MCF 10A (cell line): ENCODE results near the gene ANKRD13D. TPM values are rescaled to one million over a fixed set of nuclear protein-coding genes. Genes with fewer than 3 reads are reported as not detected.

ENCODE experiments used
- BruUV-seq: library from RNA; stranded (reverse); fragments of 400-500 nt; replicated peaks from 2 replicates; lab custom pipeline; 2021; lab: Mats Ljungman, UMichigan
- CTCF ChIA-PET: fragments of 300-600 bp; sonication (Branson Sonifier 250); formaldehyde crosslinking; extraction: SDS; loops from one replicate; lab custom pipeline; 2021; ENCODE audit warnings: antibody characterized with exemption, inconsistent platforms; lab: Yijun Ruan, JAX
- POLR2A ChIA-PET: fragments of 300-600, 350-650 bp; sonication (Branson Sonifier 250); formaldehyde crosslinking; extraction: SDS; loops from one replicate; lab custom pipeline; 2020; ENCODE audit warnings: antibody characterized with exemption, inconsistent platforms; lab: Yijun Ruan, JAX
- DNase-seq: peaks from one replicate; pipeline ENCODE4 v3.0.0-alpha.2; 2018; ENCODE audit not compliant: unreplicated experiment
- H3K27ac Mint-ChIP-seq: one replicate; pipeline ENCODE4 v1.8.0; 2022; ENCODE audit warnings: mild to moderate bottlenecking, low read depth, mixed read lengths; ENCODE audit not compliant: unreplicated experiment
- H3K27me3 Mint-ChIP-seq: one replicate; pipeline ENCODE4 v1.8.0; 2022; ENCODE audit warnings: mixed read lengths; ENCODE audit not compliant: insufficient read depth, unreplicated experiment
- H3K36me3 Mint-ChIP-seq: one replicate; pipeline ENCODE4 v1.8.0; 2022; ENCODE audit warnings: mild to moderate bottlenecking, moderate library complexity, mixed read lengths; ENCODE audit not compliant: insufficient read depth, unreplicated experiment
- H3K4me1 Mint-ChIP-seq: one replicate; pipeline ENCODE4 v1.8.0; 2022; ENCODE audit warnings: mixed read lengths; ENCODE audit not compliant: insufficient read depth, unreplicated experiment
- H3K4me3 Mint-ChIP-seq: one replicate; pipeline ENCODE4 v1.8.0; 2022; ENCODE audit warnings: mild to moderate bottlenecking, moderate library complexity, mixed read lengths; ENCODE audit not compliant: unreplicated experiment
- H3K9me3 Mint-ChIP-seq: one replicate; pipeline ENCODE4 v1.8.0; 2022; ENCODE audit warnings: mixed read lengths; ENCODE audit not compliant: unreplicated experiment
- CTCF ChIP-seq: fragments of 200-600 bp; IDR thresholded peaks from one replicate; pipeline ENCODE4 v1.8.0; 2022; ENCODE audit warnings: antibody characterized with exemption, mild to moderate bottlenecking; ENCODE audit not compliant: unreplicated experiment
- intact Hi-C: fragments of 100-400 bp; cut with micrococcal nuclease; formaldehyde crosslinking; loops from 2 replicates; pipeline ENCODE4 v1.14.1; 2022
- total RNA-seq: library from RNA; stranded (reverse); gene quantifications from 2 replicates; pipeline ENCODE4 v1.2.3, GENCODE V29; 2022

The ANKRD13D gene
- total RNA-seq, 1 experiment from 2014 or later = 39.7 TPM

DNA sequence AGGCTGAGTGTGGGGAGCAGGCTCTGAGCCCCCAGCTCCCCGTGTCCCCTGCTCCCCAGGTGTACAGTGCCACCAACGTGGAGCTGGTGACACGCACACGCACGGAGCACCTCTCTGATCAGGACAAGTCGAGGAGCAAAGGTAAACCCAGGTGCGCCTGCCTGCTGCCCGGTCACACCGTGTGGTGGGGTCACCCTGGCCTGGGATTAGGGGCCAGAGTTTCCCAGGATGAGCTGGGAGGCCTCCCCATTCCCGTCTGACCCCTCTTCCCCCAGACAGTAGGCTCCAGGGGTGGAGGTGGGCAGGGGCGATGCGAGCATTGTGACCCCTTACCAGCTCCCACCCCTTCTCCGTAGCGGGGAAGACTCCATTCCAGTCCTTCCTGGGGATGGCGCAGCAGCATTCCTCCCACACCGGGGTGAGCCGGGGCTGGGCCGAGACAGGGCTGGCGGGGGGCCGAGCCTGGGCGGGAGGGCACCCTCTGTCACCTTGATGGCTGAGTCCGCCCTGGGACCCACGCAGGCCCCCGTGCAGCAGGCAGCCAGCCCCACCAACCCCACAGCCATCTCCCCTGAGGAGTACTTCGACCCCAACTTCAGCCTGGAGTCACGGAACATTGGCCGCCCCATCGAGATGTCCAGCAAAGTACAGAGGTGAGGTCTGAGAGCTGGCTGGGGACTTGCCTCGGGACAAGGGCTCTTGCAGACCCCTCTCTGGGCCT is 10.5 kb downstream of the ANKRD13D start:
- TF ChIP-seq CTCF = no peak
- ChIA-PET CTCF (interaction anchor here (1.4 to 2.3 kb wide), 2 partner anchors 18 to 37 kb away, joined by 7 to 8 read pairs; no protein-coding TSS in a partner anchor), POLR2A (no interaction called here)
- intact Hi-C loops = no loop called here
- Mint-ChIP-seq H3K27me3 (no peaks in the 10 kb centered on the region), H3K4me3 (no peak overlapping the region), H3K36me3 (peaks cover 43% of the 10 kb centered on the region), H3K27ac (no peak overlapping the region), H3K4me1 (peaks cover 8% of the 10 kb centered on the region), H3K9me3 (peaks cover 14% of the 10 kb centered on the region)
- DNase-seq = no peak
- BruUV-seq = no TSS peak

- H3K4me3 Mint-ChIP-seq = no peak overlapping the region
- DNase-seq = no peak
- no peaks in the 10 kb centered on the region for H3K27me3 Mint-ChIP-seq
- peaks cover 11% of the 10 kb centered on the region for H3K4me1 Mint-ChIP-seq
- intact Hi-C loops = no loop called here
- peaks cover 38% of the 10 kb centered on the region for H3K36me3 Mint-ChIP-seq
- no peak overlapping the region for H3K27ac Mint-ChIP-seq
- H3K9me3 Mint-ChIP-seq = peaks cover 14% of the 10 kb centered on the region
- POLR2A ChIA-PET = interaction anchor here (0.7 to 5.7 kb wide), 2 partner anchors 9 to 16 kb away, joined by 3 to 107 read pairs; no protein-coding TSS in a partner anchor
- BruUV-seq = no TSS peak
- CTCF ChIA-PET = interaction anchor here (2.3 kb wide), 1 partner anchor 17 kb away, joined by 8 read pairs; no protein-coding TSS in a partner anchor
- TF ChIP-seq CTCF = no peak
Measured at GRCh38 chr11:67300256-67300755, 11.2 kb downstream of the ANKRD13D start.

- Mint-ChIP-seq H3K36me3 (peaks cover 41% of the 10 kb centered on the region), H3K4me1 (peaks cover 11% of the 10 kb centered on the region), H3K27me3 (no peaks in the 10 kb centered on the region), H3K9me3 (peaks cover 13% of the 10 kb centered on the region), H3K27ac (no peak overlapping the region), H3K4me3 (no peak overlapping the region)
- no peak for DNase-seq
- intact Hi-C loops = no loop called here
- ChIA-PET POLR2A (interaction anchor here (0.7 to 5.7 kb wide), 2 partner anchors 10 to 15 kb away, joined by 3 to 107 read pairs; no protein-coding TSS in a partner anchor), CTCF (interaction anchor here (2.3 kb wide), 1 partner anchor 17 kb away, joined by 8 read pairs; no protein-coding TSS in a partner anchor)
- BruUV-seq = no TSS peak
- no peak for TF ChIP-seq CTCF
Measured at GRCh38 chr11:67300756-67301312, 11.7 kb downstream of the ANKRD13D start.
